ENCODE results near the gene SDCBP2. TPM values are rescaled to one million over a fixed set of nuclear protein-coding genes. Genes with fewer than 3 reads are reported as not detected.

The SDCBP2 gene
- total RNA-seq, 1 experiment from 2014 or later, result 1.9 TPM

DNA sequence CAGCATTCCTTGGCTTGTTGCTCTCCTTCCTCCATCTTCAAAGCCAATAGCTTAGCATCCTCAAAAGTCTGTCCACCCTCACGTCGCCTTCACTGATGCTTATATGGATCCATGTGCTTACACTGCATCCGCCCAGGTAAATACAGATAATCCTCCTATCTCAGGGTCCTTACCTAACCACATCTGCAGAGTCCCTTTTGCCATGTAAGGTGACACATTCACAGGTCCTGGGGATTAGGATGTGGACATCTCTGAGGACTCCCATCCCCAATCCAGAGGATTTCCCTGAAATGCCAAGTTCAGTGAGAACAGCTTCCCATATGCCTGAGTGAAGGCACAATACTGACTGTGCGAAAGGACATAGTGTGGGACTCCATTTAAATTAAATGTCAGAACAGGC is 38.5 kb upstream of the SDCBP2 start:
- Histone ChIP-seq H3K9ac (ENCODE audit: extremely low read depth, insufficient read length, low read length) (no peak overlapping the region), H3K23ac (ENCODE audit: insufficient read length, low read depth, low read length) (no peak overlapping the region), H3T11ph (ENCODE audit: low read length) (no peak overlapping the region), H4K20me1 (ENCODE audit: control insufficient read depth, insufficient read depth, insufficient read length) (no peaks in the 10 kb centered on the region), H4K5ac (ENCODE audit: insufficient read length, low read depth, low read length) (no peak overlapping the region), H2BK5ac (ENCODE audit: insufficient read length, low read length) (no peak overlapping the region), H2AFZ (ENCODE audit: low read length) (no peak overlapping the region), H2AK5ac (ENCODE audit: insufficient read length, low read length) (no peak overlapping the region), H3K79me1 (ENCODE audit: insufficient read depth, low read depth, low read length, poor library complexity, severe bottlenecking) (peaks cover 2% of the 10 kb centered on the region), H3K14ac (ENCODE audit: insufficient read depth, low read length) (no peak overlapping the region), H2BK15ac (ENCODE audit: low read depth, low read length) (no peak overlapping the region), H2BK120ac (ENCODE audit: low read depth, low read length, poor library complexity, severe bottlenecking) (no peak overlapping the region), H3K4ac (ENCODE audit: low read depth, low read length) (no peak overlapping the region), H3K18ac (ENCODE audit: insufficient read length, low read depth, low read length) (no peak overlapping the region), H3K79me2 (ENCODE audit: insufficient read depth, low read length) (no peaks in the 10 kb centered on the region), H3K4me2 (ENCODE audit: insufficient read depth, insufficient read length, low read length) (no peak overlapping the region), H3K9me3 (ENCODE audit: control insufficient read depth, low read depth, low read length) (no peaks in the 10 kb centered on the region), H3K23me2 (ENCODE audit: insufficient read length, low read depth, low read length, poor library complexity, severe bottlenecking) (no peaks in the 10 kb centered on the region), H4K8ac (replicated peaks; ENCODE audit: insufficient read length, low read depth, low read length) (no peak overlapping the region), H2BK20ac (ENCODE audit: low read depth, low read length, poor library complexity, severe bottlenecking) (no peak overlapping the region), H3K27ac (ENCODE audit: insufficient read length, low read depth, low read length) (no peak overlapping the region), H3K56ac (ENCODE audit: insufficient read length, low read depth, low read length) (no peak overlapping the region), H3K27me3 (ENCODE audit: insufficient read depth, low read length) (no peaks in the 10 kb centered on the region), H2BK12ac (ENCODE audit: insufficient read length, low read depth, low read length) (no peak overlapping the region), H3K4me1 (ENCODE audit: insufficient read depth, low read length) (no peaks in the 10 kb centered on the region), H4K91ac (ENCODE audit: insufficient read length, low read depth, low read length) (no peak overlapping the region)
- TF ChIP-seq, protein P1, sequence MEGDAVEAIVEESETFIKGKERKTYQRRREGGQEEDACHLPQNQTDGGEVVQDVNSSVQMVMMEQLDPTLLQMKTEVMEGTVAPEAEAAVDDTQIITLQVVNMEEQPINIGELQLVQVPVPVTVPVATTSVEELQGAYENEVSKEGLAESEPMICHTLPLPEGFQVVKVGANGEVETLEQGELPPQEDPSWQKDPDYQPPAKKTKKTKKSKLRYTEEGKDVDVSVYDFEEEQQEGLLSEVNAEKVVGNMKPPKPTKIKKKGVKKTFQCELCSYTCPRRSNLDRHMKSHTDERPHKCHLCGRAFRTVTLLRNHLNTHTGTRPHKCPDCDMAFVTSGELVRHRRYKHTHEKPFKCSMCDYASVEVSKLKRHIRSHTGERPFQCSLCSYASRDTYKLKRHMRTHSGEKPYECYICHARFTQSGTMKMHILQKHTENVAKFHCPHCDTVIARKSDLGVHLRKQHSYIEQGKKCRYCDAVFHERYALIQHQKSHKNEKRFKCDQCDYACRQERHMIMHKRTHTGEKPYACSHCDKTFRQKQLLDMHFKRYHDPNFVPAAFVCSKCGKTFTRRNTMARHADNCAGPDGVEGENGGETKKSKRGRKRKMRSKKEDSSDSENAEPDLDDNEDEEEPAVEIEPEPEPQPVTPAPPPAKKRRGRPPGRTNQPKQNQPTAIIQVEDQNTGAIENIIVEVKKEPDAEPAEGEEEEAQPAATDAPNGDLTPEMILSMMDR (conservative IDR thresholded peaks at IDR 0.05), result no peak
- no CpG with 5 or more reads among the region's 4 CpGs for WGBS (ENCODE audit: extremely low coverage, insufficient read length, low lambda C conversion rate)
- Mint-ChIP-seq H3K4me3 (no peak overlapping the region), H3K27me3 (ENCODE audit: low read depth) (no peaks in the 10 kb centered on the region), H3K36me3 (ENCODE audit: insufficient read depth in 1 of 3, low read depth in 3 of 3) (peaks cover 18 to 50% (median 29%) of the 10 kb centered on the region in 3 experiments; a peak in 6 of 7 replicates), H3K4me1 (no peaks in the 10 kb centered on the region), H3K27ac (no peak overlapping the region), H3K9me3 (peaks cover 0 to 3% of the 10 kb centered on the region in 2 experiments; a peak in 1 of 5 replicates)
- DNase-seq, result no peak

All from H9 (cell line).